ENCODE data around the gene CLTCL1. TPM values are rescaled to one million over a fixed set of nuclear protein-coding genes. Genes with fewer than 3 reads are reported as not detected.

Gene CLTCL1
- polyA plus RNA-seq, 4 donors = 3.3 to 5.9 (median 4.8) TPM

DNA sequence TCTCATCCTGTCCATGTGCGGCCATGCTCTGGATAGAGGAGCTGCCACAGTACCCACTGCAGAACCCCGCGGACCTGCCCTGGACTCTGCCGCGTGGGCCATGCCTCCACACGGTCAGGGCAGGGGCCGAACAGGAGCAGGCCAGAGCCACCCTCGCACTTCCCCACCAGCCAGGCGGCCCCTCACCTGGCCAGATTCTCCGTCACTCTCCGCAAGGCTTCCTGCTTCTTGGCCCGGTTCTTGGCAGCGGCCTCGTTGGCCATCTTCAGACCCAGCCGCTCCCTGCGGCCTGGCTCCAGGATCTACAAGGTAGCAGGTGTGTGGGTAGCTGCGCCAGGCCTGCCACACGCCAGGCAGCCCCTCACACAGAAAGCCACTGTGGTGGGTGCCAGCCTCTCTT lies 156.6 kb downstream of the CLTCL1 start:
- DNase-seq (ENCODE audit: low read depth in 4 of 4, low spot score in 3 of 4) = no peak

DNA sequence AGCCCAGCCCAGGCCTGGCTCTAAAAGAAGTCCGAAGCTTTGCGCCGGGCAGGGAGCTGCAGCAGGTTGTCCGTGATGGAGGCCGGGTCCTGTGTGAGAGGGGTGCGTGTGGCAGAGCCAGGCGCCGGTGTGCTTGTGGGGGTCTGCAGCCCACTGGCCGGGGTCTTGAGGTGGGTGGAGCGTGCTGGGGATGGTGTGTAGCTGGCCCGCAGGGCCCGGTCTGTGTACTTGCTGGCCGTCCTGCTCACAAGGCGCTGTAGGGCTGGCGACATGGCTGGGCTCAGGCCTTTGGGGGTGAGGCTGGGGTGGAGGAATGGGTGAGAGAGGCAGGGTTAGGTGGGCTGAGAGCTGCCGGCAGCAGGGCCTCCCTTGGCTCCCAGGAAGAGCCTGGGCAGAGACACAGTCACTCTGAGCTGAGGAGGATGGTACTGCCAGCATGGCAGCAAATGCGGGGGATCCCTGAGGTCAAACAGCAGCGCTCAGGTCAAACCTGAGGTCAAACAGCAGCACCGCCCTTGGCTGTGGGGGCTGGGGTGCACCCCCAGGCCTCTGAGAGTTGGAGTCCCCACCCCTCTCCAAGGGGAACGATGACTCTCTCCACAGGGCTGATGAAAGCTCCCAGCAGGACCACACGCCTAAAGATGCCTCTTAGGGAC lies 157.2 kb downstream of the CLTCL1 start:
- no peak for DNase-seq (ENCODE audit: low read depth in 4 of 4, low spot score in 3 of 4)

DNA sequence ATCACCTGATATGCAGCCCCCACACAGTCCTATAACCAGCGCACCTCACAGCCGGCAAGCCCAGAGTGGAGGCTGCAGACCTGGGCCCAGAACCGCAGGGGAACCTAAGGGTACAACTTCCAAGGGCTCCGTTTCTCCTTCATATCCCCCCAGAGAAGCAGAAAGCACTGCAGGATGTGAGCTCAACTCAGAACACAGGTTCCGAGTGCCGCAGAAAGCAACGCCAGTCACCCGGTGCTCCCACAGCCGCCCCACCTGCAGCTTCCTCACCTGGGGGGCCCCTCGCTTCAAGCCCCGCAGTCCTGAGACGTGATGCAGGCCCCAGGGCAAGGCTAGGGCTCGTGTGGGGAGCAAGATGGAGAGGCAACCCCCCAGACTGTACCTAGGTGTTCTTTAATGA lies 158.0 kb downstream of the CLTCL1 start:
- DNase-seq (ENCODE audit: low read depth in 4 of 4, low spot score in 3 of 4) = no peak

GRCh38 chr22:19132693-19133400 lies 158.7 kb downstream of the CLTCL1 start:
- DNase-seq (ENCODE audit: low read depth in 4 of 4, low spot score in 3 of 4) = no peak

DNA sequence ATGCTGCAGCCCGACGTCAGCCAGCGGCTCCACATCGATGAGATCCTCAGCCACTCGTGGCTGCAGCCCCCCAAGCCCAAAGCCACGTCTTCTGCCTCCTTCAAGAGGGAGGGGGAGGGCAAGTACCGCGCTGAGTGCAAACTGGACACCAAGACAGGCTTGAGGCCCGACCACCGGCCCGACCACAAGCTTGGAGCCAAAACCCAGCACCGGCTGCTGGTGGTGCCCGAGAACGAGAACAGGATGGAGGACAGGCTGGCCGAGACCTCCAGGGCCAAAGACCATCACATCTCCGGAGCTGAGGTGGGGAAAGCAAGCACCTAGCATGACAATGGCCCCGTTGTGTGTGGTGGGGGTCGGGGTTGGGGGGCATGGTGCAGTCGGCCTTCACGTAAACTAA lies 159.4 kb downstream of the CLTCL1 start:
- DNase-seq (ENCODE audit: low read depth in 4 of 4, low spot score in 3 of 4) = no peak

DNA sequence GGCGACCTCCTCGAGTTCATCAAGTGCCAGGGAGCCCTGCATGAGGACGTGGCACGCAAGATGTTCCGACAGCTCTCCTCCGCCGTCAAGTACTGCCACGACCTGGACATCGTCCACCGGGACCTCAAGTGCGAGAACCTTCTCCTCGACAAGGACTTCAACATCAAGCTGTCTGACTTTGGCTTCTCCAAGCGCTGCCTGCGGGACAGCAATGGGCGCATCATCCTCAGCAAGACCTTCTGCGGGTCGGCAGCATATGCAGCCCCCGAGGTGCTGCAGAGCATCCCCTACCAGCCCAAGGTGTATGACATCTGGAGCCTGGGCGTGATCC lies 159.9 kb downstream of the CLTCL1 start:
- DNase-seq (ENCODE audit: low read depth in 4 of 4, low spot score in 3 of 4) = no peak

DNA sequence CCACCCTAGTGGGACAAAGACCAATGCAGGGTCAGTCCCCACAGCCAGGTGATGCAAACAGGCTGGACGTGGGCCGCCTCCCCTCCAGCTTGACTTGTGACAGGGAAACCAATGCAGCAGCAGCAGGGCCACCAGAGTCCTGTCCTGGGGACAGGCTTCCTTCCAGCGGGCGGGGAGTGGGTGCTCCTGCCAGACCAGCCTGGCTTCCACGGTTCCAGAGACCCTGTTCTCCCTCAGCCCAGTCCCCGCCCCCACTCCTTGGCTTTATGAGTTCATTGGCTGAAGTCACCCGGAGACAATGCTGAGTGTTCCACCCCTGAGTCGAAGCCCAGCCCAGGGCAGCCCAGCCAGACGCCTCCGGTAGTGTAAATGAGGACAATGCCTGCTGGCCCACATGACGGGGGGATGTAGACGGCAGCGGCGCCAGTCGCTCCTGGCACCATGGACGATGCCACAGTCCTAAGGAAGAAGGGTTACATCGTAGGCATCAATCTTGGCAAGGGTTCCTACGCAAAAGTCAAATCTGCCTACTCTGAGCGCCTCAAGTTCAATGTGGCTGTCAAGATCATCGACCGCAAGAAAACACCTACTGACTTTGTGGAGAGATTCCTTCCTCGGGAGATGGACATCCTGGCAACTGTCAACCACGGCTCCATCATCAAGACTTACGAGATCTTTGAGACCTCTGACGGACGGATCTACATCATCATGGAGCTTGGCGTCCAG lies 160.4 kb downstream of the CLTCL1 start, which contains the start of gene TSSK2:
TSSK2 (plus strand) TSS at position 350 of the 726 bp plus-strand sequence; CDS start at position 442, 92 bp downstream.
- no peak for DNase-seq (ENCODE audit: low read depth in 4 of 4, low spot score in 3 of 4)

- DNase-seq (ENCODE audit: low read depth in 4 of 4, low spot score in 3 of 4) = no peak
These were observed 161.6 kb downstream of the CLTCL1 start for GRCh38 chr22:19129871-19130270.

Other genes starting within 250 kb of the CLTCL1 start
- gene DGCR2, start 169.3 kb downstream of the CLTCL1 start, polyA plus RNA-seq (ENCODE audit: insufficient read length in 4 of 4) = 10 to 100 TPM; 71.9 to 94.3 (median 83.6) TPM
- gene TSSK2, start 160.4 kb downstream of the CLTCL1 start, polyA plus RNA-seq (ENCODE audit: insufficient read length in 4 of 4) = not detected
- gene ESS2, start 147.1 kb downstream of the CLTCL1 start, polyA plus RNA-seq (ENCODE audit: insufficient read length in 4 of 4) = 10 to 100 TPM; 12.3 to 17.5 (median 15.2) TPM
- not detected for gene GSC2, start 141.4 kb downstream of the CLTCL1 start, polyA plus RNA-seq (ENCODE audit: insufficient read length in 4 of 4)
- 100 to 1,000 TPM in 1 of 4 donors, 10 to 100 TPM in 3; 72.3 to 103 (median 77.2) TPM for gene SLC25A1, start 113.0 kb downstream of the CLTCL1 start, polyA plus RNA-seq (ENCODE audit: insufficient read length in 4 of 4)
- 10 to 100 TPM; 33.5 to 37.0 (median 35.3) TPM for gene HIRA, start 140.0 kb upstream of the CLTCL1 start, polyA plus RNA-seq (ENCODE audit: insufficient read length in 4 of 4)
- gene MRPL40, start 140.8 kb upstream of the CLTCL1 start, polyA plus RNA-seq (ENCODE audit: insufficient read length in 4 of 4) = 10 to 100 TPM; 43.8 to 47.2 (median 46.2) TPM
- 10 to 100 TPM; 42.9 to 47.0 (median 44.3) TPM for gene C22orf39, start 156.0 kb upstream of the CLTCL1 start, polyA plus RNA-seq (ENCODE audit: insufficient read length in 4 of 4)
- gene UFD1, start 187.5 kb upstream of the CLTCL1 start, polyA plus RNA-seq (ENCODE audit: insufficient read length in 4 of 4) = 10 to 100 TPM; 65.1 to 69.1 (median 67.0) TPM
- 10 to 100 TPM; 14.7 to 21.1 (median 17.4) TPM for gene CDC45, start 188.2 kb upstream of the CLTCL1 start, polyA plus RNA-seq (ENCODE audit: insufficient read length in 4 of 4)
- gene CLDN5, start 232.7 kb upstream of the CLTCL1 start, polyA plus RNA-seq (ENCODE audit: insufficient read length in 4 of 4) = 10 to 100 TPM; 24.1 to 51.9 (median 26.2) TPM

All from right renal pelvis (tissue), 4 donors.